HepG2 (cell line): ENCODE data around the gene CARD19. TPM values are rescaled to one million over a fixed set of nuclear protein-coding genes. Genes with fewer than 3 reads are reported as not detected.

Experiments
- ATAC-seq: fragments of 200-7000 bp; cut with Tn5 transposase; 3 replicates; pipeline ENCODE4 v1.9.1; 2020; ENCODE audit warnings: mild to moderate bottlenecking, moderate library complexity
- BruUV-seq: library from RNA; stranded (reverse); fragments of 400-500 nt; replicated peaks from 2 replicates; lab custom pipeline; 2021; lab: Mats Ljungman, UMichigan
- CTCF ChIA-PET: fragments of 300-600 bp; formaldehyde crosslinking; extraction: SDS; loops from one replicate; lab custom pipeline; 2021; ENCODE audit warnings: low total read pairs, inconsistent platforms, low intra/inter-chr PET ratio; lab: Yijun Ruan, JAX
- POLR2A ChIA-PET: fragments of 350-600 bp; sonication (Branson Sonifier 250); formaldehyde crosslinking; loops from one replicate; lab custom pipeline; 2020; ENCODE audit warnings: antibody characterized with exemption, inconsistent platforms; lab: Yijun Ruan, JAX
- DNase-seq: peaks from one replicate; pipeline ENCODE4 v3.0.0-alpha.2; 2015; ENCODE audit warnings: low spot score
- FAIRE-seq: peaks from 3 replicates; lab custom pipeline; 2011; peaks lifted over from hg19 to GRCh38; lab: Jason Lieb, UNC
- H2AFZ ChIP-seq: one replicate; pipeline ENCODE4 v1.6.1; 2011; ENCODE audit warnings: low read length, inconsistent platforms
- H3K27ac ChIP-seq: fragments of 300-600 bp; 3 replicates; pipeline ENCODE4 v1.8.0; 2011; ENCODE audit warnings: mixed run types, mild to moderate bottlenecking, mixed read lengths, low read length, inconsistent platforms; ENCODE audit not compliant: insufficient read depth; ENCODE audit errors: extremely low read length
- H3K27me3 ChIP-seq, 2 experiments: fragments of 200-600 bp in 1 of 2; 2 replicates in 1 of 2; 3 replicates in 1 of 2; pipeline versions ENCODE4 v1.6.0 to v1.8.0; 2011; ENCODE audit warnings: low read length in 2 of 2, mild to moderate bottlenecking in 2 of 2, moderate library complexity in 2 of 2, inconsistent platforms in 1 of 2; ENCODE audit not compliant: insufficient read depth in 2 of 2, control insufficient read depth in 1 of 2
- H3K36me3 ChIP-seq, 2 experiments: fragments of 200-600 bp in 1 of 2; replicated peaks in 1 of 2; 2 replicates in 1 of 2; 3 replicates in 1 of 2; pipeline versions ENCODE4 v1.5.1 to v1.8.0; 2011; ENCODE audit warnings: low read length in 2 of 2, inconsistent platforms in 1 of 2; ENCODE audit not compliant: insufficient read depth in 2 of 2, control insufficient read depth in 1 of 2
- H3K4me1 ChIP-seq: 2 replicates; pipeline ENCODE4 v1.5.1; 2012; ENCODE audit warnings: low read length, inconsistent platforms; ENCODE audit not compliant: insufficient read depth
- H3K4me2 ChIP-seq: 2 replicates; pipeline ENCODE4 v1.6.0; 2011; ENCODE audit warnings: low read depth, low read length, inconsistent platforms
- H3K4me3 ChIP-seq, 3 experiments: fragments of 200-600 bp in 1 of 3; sonication (generic), shearing (Covaris generic) in 1 of 3; replicated peaks in 1 of 3; 2 replicates each; pipeline ENCODE4 v1.5.1; 2011 to 2016; ENCODE audit warnings: low read length in 3 of 3, inconsistent platforms in 2 of 3, low read depth in 2 of 3, mild to moderate bottlenecking in 2 of 3, control low read depth in 1 of 3, mixed read lengths in 1 of 3; ENCODE audit not compliant: insufficient read depth in 1 of 3
- H3K79me2 ChIP-seq: one replicate; pipeline ENCODE4 v1.6.1; 2011; ENCODE audit warnings: low read length, inconsistent platforms; ENCODE audit not compliant: insufficient read depth
- H3K9ac ChIP-seq: 2 replicates; pipeline ENCODE4 v1.6.0; 2011; ENCODE audit warnings: mild to moderate bottlenecking, low read depth, low read length, inconsistent platforms; ENCODE audit not compliant: insufficient read depth
- H3K9me3 ChIP-seq: 2 replicates; pipeline ENCODE4 v1.5.1; 2012; ENCODE audit warnings: mild to moderate bottlenecking, low read length
- H4K20me1 ChIP-seq: 2 replicates; pipeline ENCODE4 v1.6.0; 2011; ENCODE audit warnings: inconsistent platforms, mild to moderate bottlenecking, low read length, moderate library complexity; ENCODE audit not compliant: insufficient read depth
- MTA1 ChIP-seq: sonication (generic); formaldehyde crosslinking; IDR thresholded peaks from 2 replicates; pipeline ENCODE4 v1.4.0; 2020; ENCODE audit warnings: missing genetic modification reagents, mild to moderate bottlenecking, borderline replicate concordance
- NFATC3 ChIP-seq: sonication (generic); formaldehyde crosslinking; IDR thresholded peaks from 2 replicates; pipeline ENCODE4 v1.5.1; 2020; ENCODE audit warnings: mild to moderate bottlenecking, missing genetic modification reagents
- POLR2G ChIP-seq: fragments of 200-400 bp; formaldehyde crosslinking; IDR thresholded peaks from 2 replicates; pipeline ENCODE4 v1.6.1; 2018; ENCODE audit warnings: mild to moderate bottlenecking, low read depth, low read length, moderate library complexity
- SMYD3 ChIP-seq: sonication (generic); formaldehyde crosslinking; IDR thresholded peaks from 2 replicates; pipeline ENCODE4 v1.8.1; 2023; ENCODE audit warnings: mild to moderate bottlenecking, missing genetic modification reagents
- SRSF9 ChIP-seq: fragments of 200-400 bp; formaldehyde crosslinking; IDR thresholded peaks from 2 replicates; pipeline ENCODE4 v1.6.1; 2018; ENCODE audit warnings: borderline replicate concordance, mild to moderate bottlenecking, low read depth, low read length; ENCODE audit not compliant: insufficient read depth, poor library complexity, severe bottlenecking
- TEAD2 ChIP-seq: sonication (generic); formaldehyde crosslinking; IDR thresholded peaks from 2 replicates; pipeline ENCODE4 v1.9.0; 2021; ENCODE audit warnings: missing genetic modification reagents
- ZBTB21 ChIP-seq: sonication (generic); formaldehyde crosslinking; IDR thresholded peaks from 2 replicates; pipeline ENCODE4 v1.4.0; 2020; ENCODE audit warnings: missing genetic modification reagents
- ZNF615 ChIP-seq: sonication (generic); formaldehyde crosslinking; IDR thresholded peaks from 2 replicates; pipeline ENCODE4 v1.5.0; 2020; ENCODE audit warnings: mild to moderate bottlenecking, missing genetic modification reagents, borderline replicate concordance
- ZNF704 ChIP-seq: sonication (generic); formaldehyde crosslinking; IDR thresholded peaks from 2 replicates; pipeline ENCODE4 v1.8.1; 2023; ENCODE audit warnings: mild to moderate bottlenecking, inconsistent platforms, moderate library complexity, missing genetic modification reagents, borderline replicate concordance
- ZNF709 ChIP-seq: sonication (generic); formaldehyde crosslinking; IDR thresholded peaks from 2 replicates; pipeline ENCODE4 v1.5.0; 2020; ENCODE audit warnings: mild to moderate bottlenecking, missing genetic modification reagents
- ZSCAN22 ChIP-seq: sonication (generic); formaldehyde crosslinking; IDR thresholded peaks from 2 replicates; pipeline ENCODE4 v1.4.0; 2020; ENCODE audit warnings: mild to moderate bottlenecking, missing genetic modification reagents
- WGBS: methylation state at CpG from one replicate; pipeline ENCODE4 v1.1.6; 2017; ENCODE audit warnings: low lambda C conversion rate; 5-methylcytosine and 5-hydroxymethylcytosine counted together
- in situ Hi-C: cut with HindIII; loops from 2 replicates; pipeline ENCODE4 v1.10.0; 2017; ENCODE audit warnings: low pct_unique_long_range_greater_than_20kb; ENCODE audit not compliant: extremely low pct_ligation_motif_present
- intact Hi-C: fragments of 100-400 bp; cut with micrococcal nuclease; formaldehyde crosslinking; loops from one replicate; pipeline ENCODE4 v1.10.0; 2022; ENCODE audit not compliant: unreplicated experiment
- polyA plus RNA-seq, 8 experiments: library from polyadenylated mRNA; depleted of rRNA in 3 of 8; stranded (reverse) in 7 of 8; unstranded in 1 of 8; fragments of >200 nt; fragmentation: Illumina TruSeq in 4 of 8; extraction: Trizol in 4 of 8; gene quantifications; 2 replicates each; pipeline versions ENCODE4 v1.2.1 to v1.2.3, GENCODE V29; 2011 to 2016; ENCODE audit warnings: low read depth in 4 of 8, missing spikeins in 1 of 8, mixed read lengths in 1 of 8; ENCODE audit not compliant: insufficient read depth in 1 of 8
- total RNA-seq, 5 experiments: library from RNA; depleted of rRNA; stranded (reverse); fragments of >200 nt; fragmentation: Illumina TruSeq; extraction: Trizol; gene quantifications; 2 replicates each; pipeline ENCODE4 v1.2.3, GENCODE V29; 2016; ENCODE audit warnings: low read depth in 1 of 5

Gene CARD19
- total and polyA plus RNA-seq, 2 of the 13 experiments (the other 11 are each of a cell fraction or from before 2014, with no cell fraction given), result 18.4 to 47.2 TPM

GRCh38 chr9:93148721-93149120 lies 52.7 kb downstream of the CARD19 start (continued):
- TF ChIP-seq ZSCAN22 (CRISPR knock-in tag) (no peak), SMYD3 (CRISPR knock-in tag) (no peak)

- no TSS peak for BruUV-seq
- H3K27me3 ChIP-seq, result peaks cover 0 to 2% of the 10 kb centered on the region in 2 experiments; a peak in 1 of 5 replicates
- TF ChIP-seq ZNF709 (no peak), POLR2G (no peak), ZNF704 (CRISPR knock-in tag) (no peak), ZBTB21 (no peak), TEAD2 (no peak), MTA1 (CRISPR knock-in tag) (no peak), ZNF615 (CRISPR knock-in tag) (no peak), SMYD3 (CRISPR knock-in tag) (no peak), SRSF9 (no peak), NFATC3 (CRISPR knock-in tag) (no peak)
- WGBS, result 3% methylated on average over 1 of the region's 1 CpG
- H3K4me3 ChIP-seq, result no peak overlapping the region
- peaks cover 15% of the 10 kb centered on the region for H3K4me1 ChIP-seq
- no peaks in the 10 kb centered on the region for H3K79me2 ChIP-seq
- H3K9ac ChIP-seq, result no peak overlapping the region
- no peak overlapping the region for H2AFZ ChIP-seq
- H3K4me2 ChIP-seq, result no peak overlapping the region
- no peak for DNase-seq
- H3K36me3 ChIP-seq, result no peaks in the 10 kb centered on the region
- H3K27ac ChIP-seq, result no peak overlapping the region
- no peak for FAIRE-seq
- ChIA-PET POLR2A (interaction anchor here (0.7 to 3.3 kb wide), 2 partner anchors 15 to 153 kb away, joined by 3 to 15 read pairs; partner anchors contain the start of gene NINJ1), CTCF (no interaction called here)
- in situ Hi-C loops (no loop called here), intact Hi-C loops (no loop called here)
- no peak for ATAC-seq
- no peaks in the 10 kb centered on the region for H3K9me3 ChIP-seq
- no peaks in the 10 kb centered on the region for H4K20me1 ChIP-seq
These were observed 53.3 kb downstream of the CARD19 start for GRCh38 chr9:93149361-93149760.
